Thyroid gland (tissue), 4 donors: ENCODE data around the gene SAFB.

Experiments used
- CTCF ChIP-seq, 6 experiments: fragments of 200-600 bp in 3 of 6; fragments of 450-650 bp in 3 of 6; sonication (generic) in 3 of 6; IDR thresholded peaks; one replicate each; pipeline ENCODE4 v1.5.1; 2016 to 2019; ENCODE audit warnings: antibody characterized with exemption in 6 of 6, mild to moderate bottlenecking in 2 of 6, inconsistent platforms in 1 of 6, moderate library complexity in 1 of 6
- POLR2A ChIP-seq, 2 donors: fragments of 450-650 bp; IDR thresholded peaks; one replicate each; pipeline ENCODE4 v1.6.1; 2017; ENCODE audit warnings: antibody characterized with exemption in 2 of 2, mild to moderate bottlenecking in 2 of 2, moderate library complexity in 1 of 2

DNA sequence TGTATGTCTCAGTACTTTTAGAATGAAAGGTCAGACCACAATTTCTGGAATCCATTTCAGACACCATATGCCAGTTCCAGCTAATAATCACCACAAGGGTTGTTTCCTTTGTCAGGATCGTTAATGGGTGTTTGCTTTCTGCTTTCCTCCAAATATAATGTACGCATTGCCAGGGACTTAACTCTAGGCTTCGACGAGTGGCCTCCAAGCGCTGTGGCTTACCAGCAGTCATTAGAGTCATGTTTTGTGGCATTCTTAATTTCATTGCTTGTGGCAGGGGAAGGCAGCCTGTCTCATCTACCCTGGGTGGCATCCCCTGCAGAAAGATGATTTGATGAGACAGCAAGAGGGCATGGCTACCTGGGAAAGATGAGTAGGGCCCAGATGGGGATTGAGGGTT is 22.5 kb downstream of the SAFB start:
- TF ChIP-seq CTCF (IDR thresholded peaks at IDR 0.05) = no peak
- no peak for TF ChIP-seq POLR2A (IDR thresholded peaks at IDR 0.05)
